HG02763 (cell line): ENCODE results near the gene SGTA.

Experiments
- ATAC-seq: cut with Tn5 transposase; IDR thresholded peaks from one replicate; pipeline ENCODE4 v1.9.1; 2021; ENCODE audit warnings: mild to moderate bottlenecking, moderate library complexity; ENCODE audit not compliant: unreplicated experiment

SGTA gene

DNA sequence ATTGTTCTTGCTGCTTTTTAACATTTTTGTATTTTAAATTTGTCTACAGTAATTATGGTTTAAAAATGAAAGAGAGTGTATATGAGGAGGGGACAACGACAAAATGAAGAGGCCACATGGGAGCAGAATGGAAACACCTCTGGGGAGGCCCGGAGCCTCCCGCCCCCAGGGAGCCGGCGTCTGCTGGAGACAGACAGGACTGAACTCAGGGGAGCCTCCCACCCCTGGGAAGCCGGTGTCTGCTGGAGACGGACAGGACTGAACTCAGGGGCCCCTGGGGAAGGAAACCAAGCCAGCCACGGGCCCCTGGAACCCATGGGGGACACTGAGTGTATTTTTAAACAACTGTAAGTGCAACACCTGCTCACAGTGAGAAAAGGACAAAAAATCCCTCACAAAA lies 26.6 kb downstream of the SGTA start:
- ATAC-seq, result no peak

DNA sequence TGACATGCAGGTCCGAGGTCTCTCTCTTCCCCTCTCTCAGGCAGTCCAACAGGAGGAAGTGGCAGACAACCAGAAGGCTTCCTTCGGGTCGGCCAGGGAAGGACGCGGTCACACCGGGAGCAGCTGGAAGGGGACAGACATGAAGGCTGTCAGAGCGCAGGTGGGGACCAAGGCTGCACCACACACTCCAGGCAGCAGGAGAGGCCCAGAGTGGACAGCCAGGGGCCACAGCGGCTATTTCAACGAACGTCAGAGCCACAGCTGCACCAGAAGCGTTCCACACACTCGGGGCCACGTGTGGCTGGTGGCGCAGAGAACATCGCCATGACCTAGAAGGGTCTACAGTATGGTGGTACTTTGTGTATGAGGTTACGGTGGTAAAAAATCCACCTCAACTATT lies 27.3 kb downstream of the SGTA start:
- ATAC-seq, result no peak

DNA sequence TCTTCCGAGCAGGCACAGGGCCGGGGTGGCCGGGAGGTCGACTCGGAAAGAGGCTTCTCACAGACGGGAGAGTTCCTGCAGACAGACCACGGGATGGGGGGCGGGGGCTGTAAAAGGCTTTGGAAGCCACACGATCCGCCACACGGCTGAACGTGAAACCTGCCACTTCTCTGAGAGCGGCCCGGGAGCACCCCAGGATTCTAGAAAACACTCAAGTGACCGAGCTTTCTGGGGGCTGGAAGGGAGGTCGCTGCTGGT lies 27.7 kb downstream of the SGTA start:
- no peak for ATAC-seq

DNA sequence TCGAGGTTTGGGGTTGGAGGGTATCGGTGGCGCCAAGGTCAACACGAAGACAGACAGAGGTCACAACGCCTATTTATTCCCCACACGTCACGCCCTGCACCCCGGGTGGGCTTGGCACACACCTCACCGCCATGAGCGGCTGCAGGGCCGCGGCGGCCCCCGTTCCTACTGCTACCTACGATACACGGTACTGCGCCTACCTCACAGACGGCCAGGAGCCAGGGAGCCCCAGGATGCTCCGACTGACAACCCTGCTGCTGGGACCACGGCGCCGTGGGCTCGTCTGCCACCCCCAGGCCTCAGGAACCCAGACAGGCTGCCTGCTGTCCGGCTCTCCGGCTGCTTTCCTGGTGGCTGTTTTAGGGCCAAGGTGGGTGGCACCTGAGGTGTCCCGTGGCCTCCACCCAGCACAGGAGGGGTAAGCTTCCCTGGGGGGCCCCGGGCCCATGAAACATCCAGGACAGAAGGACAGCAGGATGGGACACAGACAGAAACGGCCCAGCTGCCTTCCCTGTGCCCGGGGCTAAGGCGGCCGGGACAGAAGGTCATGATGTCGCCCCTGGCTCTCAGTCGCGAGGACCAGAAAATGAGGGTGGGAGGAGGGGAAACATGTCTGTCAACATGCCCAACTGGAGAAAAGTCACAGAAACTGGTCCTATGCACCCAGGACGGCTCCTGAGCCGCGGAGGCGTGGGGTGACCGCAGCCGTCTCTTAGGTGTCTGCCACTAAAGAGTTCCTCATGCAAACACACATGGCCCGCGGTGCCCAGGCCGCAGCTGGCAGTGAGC lies 28.2 kb downstream of the SGTA start:
- ATAC-seq, result no peak

DNA sequence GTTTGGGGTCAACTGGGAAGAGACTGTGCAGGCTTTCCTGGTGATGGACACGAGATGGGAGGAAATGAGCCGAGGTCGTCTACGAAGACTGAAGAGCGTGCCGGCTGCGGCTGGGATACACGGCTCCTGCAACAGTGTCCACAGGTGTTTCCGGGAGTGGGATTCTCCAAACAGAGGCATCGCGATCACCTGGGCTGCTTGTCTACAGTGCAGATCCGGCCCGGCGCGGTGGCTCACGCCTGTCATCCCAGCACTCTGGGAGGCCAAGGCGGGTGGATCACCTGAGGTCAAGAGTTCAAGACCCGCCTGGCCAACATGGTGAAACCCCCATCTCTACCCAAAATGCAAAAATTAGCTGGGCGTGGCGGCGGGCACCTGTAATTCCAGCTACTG lies 31.6 kb downstream of the SGTA start:
- ATAC-seq, result no peak

DNA sequence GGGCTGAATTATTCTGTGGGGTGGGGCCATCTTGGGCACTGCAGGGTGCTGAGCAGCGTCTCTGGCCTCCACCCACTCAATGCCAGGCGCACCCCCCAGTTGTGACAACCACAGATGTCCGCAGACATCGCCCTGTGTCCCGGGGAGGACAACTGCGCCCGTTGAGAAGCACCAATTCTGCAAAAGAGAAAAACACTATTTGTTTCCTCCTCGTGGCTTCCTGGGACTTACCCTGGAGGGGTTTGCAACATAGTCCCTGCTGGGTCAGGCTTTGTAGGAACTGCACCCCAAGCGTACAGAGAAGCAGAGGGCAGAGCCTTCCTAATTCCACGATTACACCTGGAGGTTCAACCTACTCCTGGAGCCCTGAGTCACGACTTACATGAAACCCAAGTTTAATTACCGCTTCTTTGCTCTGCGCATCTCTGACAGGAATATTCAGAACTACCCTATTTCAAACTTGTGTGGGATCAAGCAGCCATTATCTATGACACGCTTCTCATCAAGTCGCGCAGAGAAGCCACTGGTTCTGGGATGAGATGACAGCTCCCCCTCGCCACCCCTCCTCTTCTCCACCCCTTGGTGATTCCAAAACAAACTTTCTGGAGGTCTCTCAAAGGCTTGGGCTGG lies 32.1 kb downstream of the SGTA start:
- ATAC-seq, result no peak

DNA sequence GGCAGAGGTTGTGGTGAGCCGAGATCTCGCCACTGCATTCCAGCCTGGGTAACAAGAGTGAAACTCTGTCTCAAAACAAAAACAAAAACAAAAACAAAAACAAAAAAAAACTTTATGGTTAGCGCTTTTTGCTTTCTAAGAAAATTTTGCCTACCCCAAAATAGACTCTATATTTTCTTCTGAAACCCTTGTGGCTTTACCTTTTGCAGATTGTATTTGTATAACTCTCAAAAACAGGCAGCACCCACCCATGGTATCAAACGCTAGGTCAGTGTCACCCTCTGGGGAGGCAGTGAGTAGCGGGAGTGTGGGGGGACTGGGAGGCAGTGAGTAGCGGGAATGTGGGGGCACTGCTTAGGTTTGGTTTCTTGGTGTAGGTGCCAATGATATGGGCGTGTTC lies 35.7 kb downstream of the SGTA start:
- ATAC-seq, result peak; percentile 47

DNA sequence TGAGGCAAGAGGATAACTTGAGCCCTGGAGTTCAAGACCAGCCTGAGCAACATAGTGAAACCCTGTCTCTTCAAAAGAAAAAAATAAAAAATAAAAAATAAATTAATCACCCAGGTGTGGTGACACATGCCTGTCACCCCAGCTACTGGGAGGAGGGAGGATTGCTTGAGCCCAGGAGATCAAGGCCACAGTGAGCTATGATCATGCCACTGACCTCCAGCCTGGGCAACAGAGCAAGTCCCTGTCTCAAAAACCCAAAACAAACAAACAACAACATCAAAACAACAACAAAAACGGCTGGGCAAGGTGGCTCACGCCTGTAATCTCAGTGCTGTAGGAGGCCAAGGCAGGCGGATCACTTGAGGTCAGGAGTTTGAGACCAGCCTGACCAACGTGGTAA lies 39.0 kb downstream of the SGTA start:
- no peak for ATAC-seq

DNA sequence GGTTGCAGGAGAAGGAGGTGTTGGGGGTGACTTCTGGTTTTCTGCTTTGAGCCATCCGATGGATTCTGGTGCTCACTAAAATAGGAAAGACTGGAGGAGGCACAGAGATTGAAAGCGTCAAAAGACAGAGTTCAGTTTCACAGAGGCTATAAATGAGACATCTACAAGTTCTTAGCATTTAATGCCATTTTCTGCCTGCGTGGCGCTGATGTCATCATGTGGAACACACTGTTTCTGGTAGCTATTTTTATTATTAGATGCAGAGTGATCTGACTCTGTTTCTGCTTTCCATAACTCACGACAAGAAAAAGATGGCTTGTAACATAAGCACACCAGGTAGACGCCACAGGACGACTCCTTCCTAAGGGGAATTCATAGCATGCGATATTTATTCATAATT lies 40.0 kb downstream of the SGTA start:
- ATAC-seq, result no peak

DNA sequence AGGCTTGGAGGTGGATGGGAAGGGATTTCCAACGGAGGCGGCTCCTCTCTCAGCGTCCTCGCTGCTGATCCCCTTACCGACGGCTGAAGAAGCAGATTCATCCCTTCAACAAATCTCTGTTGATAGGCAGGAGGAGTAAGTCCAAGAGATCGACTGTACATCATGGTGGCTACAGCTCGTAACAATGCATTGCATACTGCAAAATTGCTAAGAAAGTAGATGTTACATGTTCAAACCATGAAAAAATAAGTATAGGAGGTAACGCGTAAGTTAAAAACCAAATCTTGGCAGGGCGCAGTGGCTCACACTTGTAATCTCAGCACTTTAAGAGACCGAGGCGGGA lies 42.8 kb downstream of the SGTA start:
- ATAC-seq, result no peak

DNA sequence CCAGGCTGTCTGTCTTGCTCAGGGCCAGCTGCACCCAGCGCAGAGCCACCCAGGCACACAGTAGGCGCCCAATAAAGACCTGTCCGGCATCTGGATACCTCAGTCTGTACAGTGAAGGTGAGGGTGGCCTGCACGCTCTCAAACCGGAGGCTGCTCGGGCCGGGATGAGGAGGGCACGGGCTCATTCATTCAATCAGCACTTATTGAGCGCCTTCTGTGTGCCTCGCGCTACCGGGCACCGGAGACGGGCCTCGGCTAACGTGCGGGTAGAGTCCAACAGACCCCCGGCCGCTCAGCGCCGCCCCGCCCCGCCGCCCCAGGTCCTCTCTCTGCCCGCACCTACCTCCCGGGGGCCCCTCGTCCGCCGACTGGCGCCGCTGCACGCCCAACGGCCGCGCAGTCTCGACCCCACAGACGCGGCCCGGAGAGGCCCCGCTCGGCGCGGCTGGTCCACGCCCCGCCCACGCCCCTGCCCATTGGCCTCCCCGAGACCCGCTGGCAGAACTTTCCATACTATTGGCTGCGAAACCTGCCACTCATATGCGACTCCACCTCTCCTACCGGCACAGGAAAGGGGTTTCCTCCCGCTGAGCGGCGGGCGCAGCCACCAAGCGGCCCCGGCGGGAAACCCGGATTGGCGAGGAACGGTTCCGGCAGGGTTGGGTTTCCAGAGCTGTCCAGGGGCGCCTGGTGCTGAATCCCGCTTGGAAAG lies 43.3 kb downstream of the SGTA start, which contains the start of gene SLC39A3:
Gene SLC39A3 (minus strand): TSS at position 416 of the 712 bp plus-strand sequence. CDS start 2,760 bp downstream, outside the sequence.
- ATAC-seq, result peak; percentile 90

DNA sequence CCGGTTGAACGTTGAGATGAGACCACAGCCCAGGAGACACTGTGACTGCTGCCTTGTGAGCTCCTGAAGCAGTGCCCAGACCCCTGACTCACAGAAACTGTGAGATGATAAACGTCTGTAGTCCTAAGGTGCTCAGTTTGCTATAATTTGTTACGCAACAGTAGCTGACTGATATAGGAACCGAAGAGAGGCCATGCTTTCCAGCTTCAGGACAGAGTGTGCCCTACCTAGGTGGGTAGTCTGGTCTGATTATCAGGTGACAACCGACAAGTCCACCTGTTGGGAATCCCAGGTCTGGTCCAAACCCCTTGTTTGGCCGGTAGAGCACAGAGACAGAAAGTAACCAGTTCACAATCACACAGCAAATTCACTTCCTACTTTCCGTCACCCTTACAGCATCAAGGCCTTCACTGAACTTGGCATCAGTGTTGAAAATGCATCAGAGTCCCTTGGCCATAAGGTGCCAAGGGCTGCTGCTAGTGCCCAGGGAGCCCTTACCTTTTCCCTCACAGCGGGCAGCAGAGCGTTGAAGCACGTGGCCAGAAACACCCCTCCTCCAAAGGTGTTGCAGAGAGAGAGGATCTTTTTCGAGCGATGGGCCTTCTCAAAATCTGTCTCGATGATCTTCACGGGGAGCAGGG lies 46.4 kb downstream of the SGTA start:
- ATAC-seq, result no peak

DNA sequence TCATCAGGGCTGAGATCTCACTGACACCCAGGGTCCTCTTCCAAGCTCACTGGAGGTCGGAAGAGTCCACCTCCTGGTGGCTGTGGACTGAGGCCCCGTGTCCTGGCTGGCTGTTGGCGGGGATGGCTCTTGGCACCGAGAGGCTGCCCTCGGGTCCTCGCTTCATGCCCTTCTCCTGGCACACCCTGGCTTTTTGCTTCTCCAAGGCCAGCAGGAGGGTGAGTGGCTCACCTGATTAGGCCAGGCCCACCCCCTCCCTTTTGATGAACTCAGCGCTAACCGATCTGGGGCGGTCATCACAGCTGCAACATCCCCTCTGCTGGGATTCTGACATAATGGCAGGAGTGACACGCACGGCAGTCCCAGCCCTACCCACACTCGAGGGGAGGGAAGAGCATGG lies 47.7 kb downstream of the SGTA start:
- ATAC-seq, result no peak

DNA sequence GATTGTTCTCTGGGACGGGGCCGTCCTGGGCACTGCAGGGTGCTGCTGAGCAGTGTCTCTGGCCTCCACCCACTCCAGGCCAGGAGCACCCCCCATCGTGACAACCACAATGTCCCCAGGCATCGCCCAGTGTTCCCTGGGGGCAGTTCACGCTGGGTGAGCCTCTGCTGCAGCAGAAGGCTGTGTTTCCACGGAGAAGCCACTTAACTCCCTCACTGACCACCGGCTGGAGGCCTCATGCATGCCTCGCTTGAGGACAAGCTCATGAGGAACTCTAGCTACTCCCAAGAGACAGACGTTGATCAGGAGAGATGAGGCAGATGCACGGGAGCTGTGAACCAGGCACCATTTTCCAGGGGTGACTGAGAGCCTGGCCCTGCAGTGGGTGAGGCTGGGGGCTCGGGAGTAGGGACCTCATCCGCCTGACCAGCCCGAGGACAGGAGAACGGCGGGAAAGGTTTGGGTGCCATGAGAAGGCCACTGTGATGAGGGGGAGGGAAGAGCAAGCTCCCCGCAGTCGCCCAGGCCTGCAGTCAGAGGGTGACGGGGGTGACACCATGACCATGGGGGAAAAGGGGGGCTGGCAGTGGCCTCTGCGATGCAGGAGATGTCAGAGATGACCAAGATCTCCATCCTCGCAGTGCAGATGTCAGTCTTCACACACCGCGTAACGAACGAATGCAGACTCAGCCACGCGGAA lies 48.3 kb downstream of the SGTA start:
- ATAC-seq, result no peak

DNA sequence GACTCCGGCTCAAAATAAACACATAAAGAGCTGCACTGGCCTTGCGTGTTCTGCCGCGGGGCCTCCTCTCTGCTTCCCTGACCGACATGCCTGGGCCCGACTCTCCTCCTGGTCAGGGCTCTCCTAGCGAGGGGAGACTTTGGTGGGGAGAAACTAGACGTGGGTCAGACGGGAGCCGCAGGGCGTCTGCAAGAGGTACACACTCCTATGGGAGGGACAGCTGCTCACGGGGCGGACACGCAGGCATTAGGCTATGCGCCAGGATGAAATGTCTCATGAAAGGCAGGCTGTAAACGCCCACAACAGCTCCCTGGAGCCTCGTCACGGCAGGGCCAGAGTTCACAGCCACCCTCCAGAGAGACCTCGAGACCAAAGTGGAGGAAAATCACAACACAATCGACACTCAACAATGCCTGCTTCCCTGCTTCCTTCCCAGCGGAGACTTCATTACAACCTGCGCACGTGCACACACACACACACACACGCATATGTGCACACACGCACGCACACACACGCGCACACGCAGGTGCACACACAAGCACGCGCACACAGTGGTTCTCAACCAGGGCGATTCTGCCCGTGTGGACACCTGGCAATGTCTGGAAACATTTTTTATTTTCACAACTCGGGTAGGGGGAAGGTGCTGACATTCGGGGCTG lies 49.0 kb downstream of the SGTA start:
- ATAC-seq, result no peak

DNA sequence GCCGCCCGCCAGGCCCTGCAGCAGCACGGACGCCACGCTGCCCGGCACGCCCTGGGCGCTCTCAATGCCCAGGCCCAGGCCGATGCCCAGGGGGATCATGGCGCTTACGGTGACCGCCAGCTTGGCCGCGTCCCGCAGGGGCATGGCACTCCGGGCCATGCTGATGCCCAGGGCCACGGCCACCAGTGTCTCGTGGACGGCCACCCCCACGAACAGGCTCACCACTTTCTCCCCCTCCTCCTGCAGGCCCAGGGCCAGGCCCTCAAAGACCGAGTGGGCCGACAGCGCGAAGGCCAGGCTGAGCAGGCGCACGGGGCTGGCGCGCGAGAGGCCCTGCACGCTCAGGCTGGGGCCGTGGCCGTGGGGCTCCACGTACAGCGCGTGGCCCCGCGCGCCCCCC lies 50.2 kb downstream of the SGTA start:
- no peak for ATAC-seq

DNA sequence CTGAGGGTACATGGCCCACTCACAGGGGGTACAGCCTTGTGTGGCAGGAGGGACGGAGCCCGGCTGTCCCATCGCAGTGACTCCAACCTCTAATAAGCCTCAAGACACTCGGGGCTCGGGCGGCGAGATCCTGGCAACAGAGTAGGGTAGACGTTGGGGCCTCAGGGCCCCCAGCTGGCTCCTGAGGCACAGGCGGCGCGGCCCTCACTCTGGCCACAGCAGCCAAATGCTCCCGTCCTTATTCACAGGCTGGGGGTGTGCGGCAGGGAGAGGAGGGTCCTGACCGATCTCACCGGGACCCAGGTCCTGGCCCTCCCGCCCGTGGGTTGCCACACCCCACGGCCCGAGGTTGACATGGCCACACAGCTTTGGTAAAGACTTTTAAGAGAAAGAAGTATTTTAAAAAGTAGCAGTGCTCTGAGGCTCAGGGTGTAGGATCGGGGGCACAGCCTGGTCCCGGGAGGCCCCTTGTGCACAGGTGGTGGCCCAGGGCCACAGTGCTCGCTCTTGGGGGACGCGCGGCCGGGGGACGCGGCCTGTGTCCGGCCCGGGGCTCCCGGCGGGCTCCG lies 50.8 kb downstream of the SGTA start:
- ATAC-seq, result no peak

DNA sequence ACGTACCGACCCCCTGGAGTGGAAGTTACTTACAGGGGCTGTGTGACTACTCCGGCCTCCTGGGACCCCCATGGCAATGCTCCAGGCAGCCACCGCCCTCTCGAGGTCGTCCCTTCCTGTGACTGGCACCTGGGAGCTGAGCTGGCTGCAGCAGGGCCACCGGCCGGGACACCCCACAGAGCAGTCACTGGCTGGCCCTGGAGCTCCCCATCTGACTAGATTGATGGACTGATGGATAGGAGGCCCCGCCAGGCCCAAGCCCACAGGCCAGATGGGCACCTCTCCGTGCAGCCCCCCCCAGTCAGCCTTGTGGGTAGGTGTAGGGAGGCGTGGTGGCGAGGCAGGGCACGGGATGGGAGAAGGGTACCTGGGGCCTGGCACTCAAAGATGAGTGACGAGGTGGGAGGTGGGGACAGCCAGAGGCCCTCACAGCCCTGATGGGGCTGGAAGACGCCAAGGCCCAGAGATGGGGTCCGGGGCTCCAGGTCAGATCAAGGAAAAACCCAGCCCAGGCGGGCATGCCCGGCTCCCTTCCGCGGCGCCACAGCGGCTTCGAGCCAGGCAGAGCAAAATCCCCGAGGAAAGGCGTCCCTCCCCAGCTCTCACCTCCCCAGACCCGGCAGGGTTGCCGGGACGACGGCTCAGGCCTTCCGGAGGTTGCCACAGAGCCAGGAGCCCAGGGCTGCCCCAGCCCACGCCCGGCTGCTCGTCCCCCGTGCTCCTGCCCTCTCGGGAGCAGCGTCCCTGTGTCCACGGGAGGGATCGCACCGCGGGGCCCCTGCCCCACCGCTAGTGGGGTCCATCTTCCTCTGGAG lies 51.7 kb downstream of the SGTA start:
- no peak for ATAC-seq

DNA sequence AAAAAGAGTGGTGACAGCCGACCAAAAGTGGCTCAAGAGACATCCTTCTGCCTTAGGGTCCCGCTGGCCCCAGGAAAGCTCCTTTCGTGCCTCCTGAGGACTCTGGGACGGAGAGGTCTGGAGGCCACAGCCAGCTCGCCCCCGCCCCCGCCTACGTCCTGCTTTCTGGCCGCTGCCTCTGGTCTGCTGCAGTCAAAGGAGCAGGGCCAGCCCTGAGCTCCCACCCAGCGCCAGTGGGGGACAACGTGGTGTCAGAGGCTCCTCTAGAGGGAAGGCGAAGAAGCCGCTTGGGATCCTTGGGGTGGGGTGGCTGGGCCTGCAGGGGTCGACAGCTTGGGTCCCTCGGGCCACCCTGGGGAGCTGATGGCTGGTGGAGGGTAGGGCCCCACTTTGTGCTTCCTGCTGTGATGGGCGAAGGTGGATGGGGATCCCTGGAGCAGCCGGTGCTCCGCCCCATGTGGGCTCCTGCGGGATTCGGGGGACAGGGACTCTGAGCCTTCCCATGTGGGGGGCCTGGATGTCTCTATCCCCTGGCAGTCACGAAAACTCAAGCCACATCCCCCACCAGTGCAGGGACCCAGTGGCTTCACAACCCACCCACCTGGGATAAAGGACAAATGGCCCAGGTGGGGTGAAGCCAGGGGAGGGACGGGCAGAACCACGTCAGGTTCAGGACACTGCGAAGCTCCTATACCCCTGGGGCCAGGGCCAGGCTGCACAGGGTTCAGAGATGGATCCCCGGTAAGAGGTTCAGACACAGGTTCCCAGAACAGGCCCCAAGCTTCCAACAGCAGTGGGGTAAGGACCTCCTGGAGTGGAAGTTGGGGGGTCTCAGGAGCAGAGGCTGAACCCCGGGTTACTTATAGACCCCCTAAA lies 52.9 kb downstream of the SGTA start:
- no peak for ATAC-seq
